GM19238 (cell line): Measurements from ENCODE around the gene ZNF492.

ENCODE experiments used
- DNase-seq: peaks from one replicate; pipeline ENCODE4 v3.0.0; 2011; ENCODE audit warnings: low spot score; ENCODE audit not compliant: insufficient read length

The ZNF492 gene

GRCh38 chr19:22633706-22634449, at the start of gene ZNF492:
Gene ZNF492 (plus strand): TSS chr19:22634324. CDS start chr19:22653400, 19,076 bp downstream.
- peak; percentile 77 for DNase-seq

DNA sequence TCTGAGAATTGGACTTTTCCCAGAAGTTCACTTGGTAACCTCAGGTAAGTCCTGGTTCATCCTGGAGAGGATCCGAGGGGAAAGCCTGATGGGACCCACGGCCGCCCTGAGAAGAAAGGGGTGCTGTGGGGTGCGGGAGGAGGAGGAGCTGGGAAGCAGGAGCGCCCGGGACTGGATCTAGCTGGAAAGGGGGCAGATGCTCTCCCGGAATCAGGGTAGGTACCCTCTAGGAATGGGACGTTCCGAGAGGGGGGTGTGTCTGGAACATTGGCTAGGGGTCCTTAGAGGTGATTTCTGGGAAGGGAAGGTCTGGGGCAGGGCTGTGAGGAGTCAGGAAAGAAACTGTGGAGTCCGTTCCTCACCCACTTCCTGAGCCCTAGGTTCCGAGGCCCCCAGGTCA, 38.7 kb upstream of the ZNF492 start:
- no peak for DNase-seq

- no peak for DNase-seq
Observed at GRCh38 chr19:22595918-22596341, 38.2 kb upstream of the ZNF492 start.

DNA sequence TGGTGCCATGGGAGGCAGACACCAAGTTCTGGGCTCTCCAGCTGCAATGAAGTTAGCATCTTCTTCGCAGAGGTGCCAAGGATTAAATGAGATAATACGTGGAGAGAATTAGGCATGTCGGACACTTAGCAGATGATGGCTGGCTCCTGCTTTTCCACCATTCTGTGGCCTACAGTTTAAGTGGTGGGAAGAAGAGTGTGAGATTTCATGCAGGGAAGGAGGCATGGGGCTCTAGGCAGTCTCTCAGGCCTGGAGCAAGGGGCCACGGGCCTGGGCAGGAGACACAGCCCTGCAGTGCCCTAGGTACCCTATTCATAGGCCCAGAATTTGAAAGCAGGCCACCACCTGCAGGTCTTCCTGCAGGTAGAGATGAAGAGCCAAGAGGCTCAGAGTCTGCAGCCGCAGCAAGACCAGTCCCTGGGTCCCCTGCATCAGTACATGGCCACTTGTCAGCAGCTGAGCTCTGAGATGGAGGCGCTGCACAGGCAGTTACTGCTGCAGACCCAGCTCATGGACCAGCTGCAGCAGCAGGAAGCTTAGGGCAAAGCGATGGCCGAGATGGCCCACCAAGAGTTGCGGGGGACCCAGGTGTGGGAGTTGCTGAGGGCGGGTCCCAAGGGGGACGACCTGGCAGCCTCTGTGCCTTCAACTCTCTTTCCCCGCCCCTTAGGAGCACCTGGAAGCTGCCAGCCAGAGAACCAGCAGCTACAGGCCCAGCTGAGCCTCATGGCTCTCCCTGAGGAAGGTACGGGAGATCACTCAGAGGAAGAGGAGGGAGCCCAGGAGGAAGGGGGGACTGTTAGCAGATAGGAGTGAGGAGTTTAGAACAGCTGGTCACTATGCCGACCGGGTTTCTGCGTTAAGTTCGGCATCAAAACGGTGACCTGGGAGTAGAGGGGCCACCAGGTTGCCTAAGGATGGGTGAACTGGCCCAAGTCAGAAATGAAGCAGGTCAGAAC, 33.2 kb upstream of the ZNF492 start:
- no peak for DNase-seq

DNA sequence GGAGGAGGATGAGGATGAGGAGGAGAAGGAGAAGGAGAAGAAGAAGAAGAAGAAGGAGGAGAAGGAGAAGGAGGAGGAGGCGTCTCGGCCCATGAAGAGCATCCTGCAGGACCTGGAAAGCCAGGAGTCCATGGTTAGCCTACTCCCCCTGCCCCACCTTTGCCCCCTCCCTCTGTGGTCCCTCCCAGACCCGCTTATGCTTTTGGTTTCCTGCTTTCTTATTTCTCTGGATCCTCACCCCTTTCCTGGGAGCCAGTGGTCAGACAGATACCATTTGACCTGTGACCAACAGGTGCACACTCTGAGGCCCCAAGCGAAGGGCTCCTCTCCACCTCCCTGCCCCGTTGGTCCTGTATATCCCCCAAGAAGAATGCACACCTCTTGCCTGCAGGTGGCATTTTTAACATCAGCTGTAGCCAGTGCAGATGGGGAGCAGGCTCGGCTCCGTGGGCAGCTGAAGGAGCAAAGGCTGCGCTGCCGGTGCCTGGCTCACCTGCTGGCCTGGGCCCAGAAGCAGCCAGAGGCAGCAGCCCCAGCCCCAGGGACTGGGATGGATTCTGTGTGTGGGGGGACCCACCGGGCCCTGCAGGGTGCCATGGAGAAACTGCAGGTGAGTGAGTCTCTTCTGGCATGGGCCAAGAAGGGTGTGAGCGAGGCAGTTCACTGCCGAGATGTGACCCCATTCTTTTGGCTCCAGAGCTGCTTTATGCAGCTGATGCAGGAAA, 32.1 kb upstream of the ZNF492 start:
- DNase-seq, result no peak

- no peak for DNase-seq
Observed at GRCh38 chr19:22602631-22603272, 31.4 kb upstream of the ZNF492 start.

DNA sequence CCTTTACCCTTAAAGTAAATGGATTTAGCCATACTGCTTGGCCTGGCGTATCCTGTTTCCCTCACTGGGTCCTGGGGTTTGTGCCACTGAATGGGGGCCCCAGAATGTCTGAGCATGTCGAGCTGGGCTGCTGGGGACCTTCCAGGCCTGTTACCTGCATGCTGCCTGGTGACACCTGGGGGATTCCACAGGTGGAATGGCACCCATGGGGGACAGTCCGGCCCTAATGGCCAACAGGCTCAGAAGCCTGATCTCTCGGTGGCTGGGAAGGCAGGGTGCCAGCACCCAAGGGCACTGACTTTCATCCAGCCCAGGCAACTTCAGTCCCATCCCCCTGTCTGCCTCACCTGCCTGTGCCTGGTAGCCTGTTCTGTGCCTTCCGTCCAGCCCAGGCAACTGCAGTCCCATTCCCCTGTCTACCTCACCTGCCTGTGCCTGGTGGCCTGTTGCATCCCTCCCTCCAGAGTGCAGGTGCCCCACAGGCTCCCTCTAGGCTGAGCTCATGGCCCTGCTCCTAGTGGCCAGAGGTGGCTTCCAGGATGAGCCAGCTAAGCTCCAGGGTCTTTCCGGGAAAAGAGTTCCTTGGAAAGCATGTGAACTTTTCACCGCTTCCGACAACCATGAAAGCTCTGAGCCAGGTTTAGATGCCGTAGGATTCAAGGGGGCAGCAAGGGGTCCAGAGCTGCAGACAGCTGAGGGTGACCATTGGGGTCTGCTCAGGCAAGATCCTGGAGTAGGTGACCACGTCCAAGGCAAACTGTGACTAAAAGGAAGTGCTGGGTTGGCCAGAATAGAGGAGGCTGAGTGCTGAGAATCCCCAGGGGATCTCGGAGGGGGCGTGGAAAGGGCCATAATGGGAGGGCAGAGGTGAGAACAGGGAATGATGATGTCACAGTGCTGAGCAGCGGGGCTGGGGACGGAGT, 30.3 kb upstream of the ZNF492 start:
- DNase-seq, result no peak

GRCh38 chr19:22604571-22605274, 29.4 kb upstream of the ZNF492 start:
- no peak for DNase-seq

DNA sequence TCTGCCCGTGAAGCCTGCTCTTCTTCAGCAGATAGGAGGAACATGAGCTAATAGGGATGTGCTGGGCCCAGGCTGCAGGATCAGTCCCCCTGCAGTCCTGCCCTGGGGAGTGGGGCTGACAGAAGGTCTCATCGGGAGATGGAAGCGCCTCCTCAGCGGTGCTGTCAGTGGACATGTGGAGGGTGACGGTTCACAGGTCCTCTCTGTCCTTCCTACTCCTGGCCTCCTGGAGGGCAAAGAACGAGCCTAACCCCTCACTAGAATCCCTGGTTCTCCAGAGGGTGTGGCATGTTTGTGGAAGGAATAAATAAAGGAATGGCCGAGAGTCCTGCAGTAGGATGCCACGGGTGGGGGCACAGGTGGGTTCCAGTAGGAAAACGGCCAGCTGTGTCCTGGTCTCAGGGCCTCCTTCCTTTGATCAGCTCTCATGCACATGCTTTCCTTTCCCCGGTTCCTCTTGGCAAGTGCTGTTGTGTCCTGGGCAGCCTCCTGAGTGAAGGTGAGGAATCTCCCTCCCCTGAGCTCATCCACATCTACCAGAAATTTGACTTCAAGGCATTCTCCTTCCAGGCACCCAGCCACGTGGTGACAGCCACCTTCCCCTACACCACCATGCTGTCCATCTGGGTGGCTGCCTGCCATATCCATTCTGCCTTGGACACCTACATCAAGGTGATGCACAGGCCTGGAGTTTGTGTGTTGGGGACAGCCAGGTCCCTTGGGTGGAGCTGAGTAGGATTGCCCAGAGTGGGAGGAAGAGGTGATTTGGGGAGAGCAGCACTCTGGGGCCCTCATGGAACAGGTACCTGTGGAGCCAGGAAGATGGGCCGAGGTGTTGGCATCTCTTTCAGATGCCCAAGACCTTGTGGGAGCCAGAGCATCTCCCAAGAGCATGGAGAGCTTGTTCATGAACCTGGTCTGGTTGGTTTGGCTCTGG, 28.6 kb upstream of the ZNF492 start:
- DNase-seq, result no peak

- no peak for DNase-seq
Observed at GRCh38 chr19:22606212-22606553, 27.9 kb upstream of the ZNF492 start.

- no peak for DNase-seq
Observed at GRCh38 chr19:22606954-22607652, 27.0 kb upstream of the ZNF492 start.

DNA sequence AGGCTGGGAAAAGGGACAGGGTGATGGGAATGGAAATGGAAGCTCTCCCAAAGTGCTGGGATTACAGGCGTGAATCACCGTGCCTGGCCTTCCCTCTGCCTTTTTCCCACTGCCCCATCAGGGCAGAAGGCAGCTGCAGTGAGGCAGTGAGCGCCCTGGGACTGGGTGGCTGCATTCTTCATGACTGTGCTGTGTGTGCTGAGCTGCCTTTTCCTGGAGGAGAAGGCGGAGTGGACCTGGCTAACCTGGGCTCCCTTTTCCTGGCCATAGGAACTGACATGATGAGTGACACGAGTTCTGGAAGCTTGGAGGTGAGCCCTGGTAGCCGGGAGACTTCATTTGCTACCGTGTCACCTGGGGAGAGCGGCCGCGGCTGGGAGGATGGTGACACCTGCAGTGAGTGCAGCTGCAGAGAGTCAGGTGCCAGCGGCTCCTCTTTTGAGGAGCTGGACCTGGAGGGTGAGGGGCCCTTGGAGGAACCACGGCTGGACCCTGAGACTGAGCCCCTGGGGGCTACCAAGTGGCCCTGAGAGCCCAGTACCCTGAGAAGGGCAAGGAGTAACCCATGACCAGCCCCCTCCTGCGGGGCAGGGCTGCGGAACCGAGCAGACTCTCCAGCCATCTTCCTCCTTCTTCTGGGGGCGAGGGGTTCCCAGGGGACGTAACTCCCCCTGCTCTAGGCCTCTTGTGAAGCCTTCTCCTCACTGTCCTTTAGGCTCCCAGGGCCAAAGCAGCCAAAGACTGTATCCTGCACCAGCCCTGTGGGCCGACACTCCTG, 26.3 kb upstream of the ZNF492 start:
- DNase-seq, result no peak

DNA sequence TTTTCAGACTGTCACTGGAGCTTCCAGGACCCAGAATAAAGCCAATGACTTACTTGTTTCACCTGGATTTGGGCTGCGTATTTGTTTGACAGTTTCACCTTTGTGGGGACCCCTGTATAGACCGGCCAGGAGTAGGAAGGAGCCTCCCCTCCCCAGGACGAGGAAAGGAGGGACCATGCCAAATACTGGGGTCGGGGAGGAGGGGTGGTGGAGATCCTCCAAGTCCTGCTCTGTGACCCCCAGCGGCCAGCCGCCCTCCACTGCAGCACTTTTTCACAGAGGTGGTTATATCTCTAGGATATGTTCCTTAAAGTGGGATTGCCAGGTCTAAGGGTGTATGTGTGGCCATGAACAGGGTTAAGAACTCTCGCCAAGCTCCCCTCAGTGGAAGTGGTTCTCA, 25.7 kb upstream of the ZNF492 start:
- DNase-seq, result no peak

DNA sequence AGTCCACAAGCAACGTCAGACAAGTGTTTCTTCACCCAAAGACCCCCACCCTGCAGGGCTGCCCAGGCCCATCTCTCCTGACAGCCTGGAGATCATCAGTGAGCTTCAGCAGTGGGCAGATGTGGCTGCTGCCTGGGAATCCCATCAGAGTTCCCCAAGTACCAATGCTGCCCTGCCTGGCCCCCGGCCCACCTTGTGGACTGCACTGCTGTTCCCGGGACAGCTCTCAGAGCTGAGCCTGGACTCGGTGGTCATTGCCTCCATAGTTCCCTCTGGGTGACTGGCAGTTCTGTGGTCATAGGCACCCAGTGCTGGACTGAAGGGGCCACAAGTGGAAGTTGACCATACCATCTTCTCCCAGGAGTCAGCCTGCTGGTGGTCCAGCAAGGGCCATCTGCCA, 24.5 kb upstream of the ZNF492 start:
- no peak for DNase-seq

GRCh38 chr19:22610121-22610520, 24.0 kb upstream of the ZNF492 start:
- DNase-seq, result no peak

GRCh38 chr19:22612316-22612715, 21.8 kb upstream of the ZNF492 start:
- no peak for DNase-seq

GRCh38 chr19:22616659-22617058, 17.5 kb upstream of the ZNF492 start:
- DNase-seq, result no peak
